ENCODE data around the gene ARSD.
"Not testable (repeated sequence)": the region's sequence is repeated elsewhere in the genome, so short reads cannot be mapped to it uniquely, and the experiment has no call there.

Gene ARSD

DNA sequence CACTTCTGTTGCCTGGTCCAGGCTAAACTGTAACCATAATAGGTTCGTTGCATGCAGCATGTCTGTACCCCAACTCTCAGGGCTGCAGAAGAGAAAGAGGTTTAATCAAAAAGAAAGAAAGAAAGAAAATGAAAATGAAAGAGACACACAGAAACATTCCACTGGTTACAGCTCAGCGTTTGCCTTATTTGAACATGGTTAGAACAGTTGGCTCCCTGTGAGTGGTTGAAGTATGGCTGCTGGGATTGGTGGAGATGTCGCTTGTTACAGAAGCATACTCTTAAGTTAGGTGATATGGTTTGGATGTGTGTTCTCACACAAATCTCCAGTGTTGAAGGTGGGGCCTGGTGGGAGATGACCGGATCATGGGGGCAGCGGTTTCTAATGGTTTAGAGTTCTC lies 36.3 kb downstream of the ARSD start:
- no peak for DNase-seq (ENCODE audit: low read depth, low spot score)

DNA sequence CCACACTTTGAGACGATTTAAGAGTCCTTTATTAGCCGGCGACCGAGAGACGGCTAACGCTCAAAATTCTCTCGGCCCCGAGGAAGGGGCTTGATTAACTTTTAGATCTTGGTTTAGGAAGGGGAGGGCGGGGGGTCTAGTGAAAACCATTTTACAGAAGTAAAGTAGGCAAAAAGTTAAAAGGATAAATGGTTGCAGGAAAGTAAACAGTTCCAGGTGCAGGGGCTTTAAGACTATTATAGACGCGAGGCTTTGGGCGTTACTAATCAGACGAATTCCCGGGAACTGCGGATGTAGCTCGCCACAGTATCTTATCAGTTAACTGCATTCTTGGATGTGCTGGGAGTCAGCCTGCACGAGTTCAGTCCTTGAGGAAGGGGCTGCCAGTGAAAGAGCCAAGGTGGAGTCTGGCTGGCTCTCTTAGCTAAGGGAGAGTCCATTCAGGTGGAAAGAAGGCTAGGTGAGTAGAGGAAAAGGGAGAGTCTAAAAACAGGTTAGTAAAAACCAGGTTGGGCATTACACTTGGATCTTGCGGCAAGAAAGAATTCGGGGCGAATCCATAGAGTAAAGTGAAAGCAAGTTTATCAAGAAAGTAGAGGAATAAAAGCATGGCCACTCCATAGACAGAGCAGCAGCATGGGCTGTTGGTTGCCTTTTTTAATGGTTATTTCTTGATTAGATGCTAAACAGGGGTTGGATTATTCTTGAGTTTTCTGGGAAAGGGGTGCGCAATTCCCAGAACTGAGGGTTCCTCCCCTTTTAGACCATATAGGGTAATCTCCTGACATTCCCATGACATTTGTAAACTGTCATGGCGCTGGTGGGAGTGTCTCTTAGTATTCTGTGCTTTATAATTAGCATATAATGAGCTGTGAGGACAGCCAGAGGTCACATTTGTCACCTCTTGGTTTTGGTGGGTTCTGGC lies 38.3 kb downstream of the ARSD start:
- not testable (repeated sequence) for DNase-seq (ENCODE audit: low read depth, low spot score)

DNA sequence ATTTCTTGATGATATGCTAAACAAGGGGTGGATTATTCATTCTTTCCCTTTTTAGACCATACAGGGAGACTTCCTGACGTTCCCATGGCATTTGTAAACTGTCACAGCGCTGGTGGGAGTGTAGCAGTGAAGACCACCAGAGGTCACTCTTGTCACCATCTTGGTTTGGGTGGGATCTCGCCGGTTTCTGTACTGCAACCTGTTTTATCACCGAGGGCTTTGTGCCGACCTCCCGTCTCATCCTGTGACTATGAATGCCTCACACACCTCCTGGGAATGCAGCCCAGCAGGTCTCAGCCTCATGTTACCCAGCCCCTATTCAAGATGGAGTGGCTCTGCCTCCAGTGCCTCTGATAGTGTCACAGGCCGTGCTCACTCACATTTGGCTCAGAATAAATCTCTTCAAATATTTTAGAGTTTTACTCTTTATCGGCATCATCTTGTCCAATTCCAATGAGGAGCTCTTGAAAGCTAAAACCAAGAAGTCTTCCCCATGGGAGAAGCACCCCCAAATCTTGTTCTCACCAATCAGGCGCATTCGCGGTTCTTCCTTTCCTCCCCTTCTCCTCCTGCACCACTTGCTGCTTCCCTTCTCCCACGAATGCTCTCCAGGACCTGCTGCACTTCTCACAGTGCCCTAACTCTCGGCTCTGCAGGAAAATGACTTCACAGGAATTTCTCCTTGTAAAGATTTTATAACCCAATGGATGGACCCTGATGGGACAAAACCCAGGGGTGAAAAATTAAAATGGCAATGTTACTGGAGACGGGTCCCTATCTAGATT lies 39.2 kb downstream of the ARSD start:
- not testable (repeated sequence) for DNase-seq (ENCODE audit: low read depth, low spot score)

DNA sequence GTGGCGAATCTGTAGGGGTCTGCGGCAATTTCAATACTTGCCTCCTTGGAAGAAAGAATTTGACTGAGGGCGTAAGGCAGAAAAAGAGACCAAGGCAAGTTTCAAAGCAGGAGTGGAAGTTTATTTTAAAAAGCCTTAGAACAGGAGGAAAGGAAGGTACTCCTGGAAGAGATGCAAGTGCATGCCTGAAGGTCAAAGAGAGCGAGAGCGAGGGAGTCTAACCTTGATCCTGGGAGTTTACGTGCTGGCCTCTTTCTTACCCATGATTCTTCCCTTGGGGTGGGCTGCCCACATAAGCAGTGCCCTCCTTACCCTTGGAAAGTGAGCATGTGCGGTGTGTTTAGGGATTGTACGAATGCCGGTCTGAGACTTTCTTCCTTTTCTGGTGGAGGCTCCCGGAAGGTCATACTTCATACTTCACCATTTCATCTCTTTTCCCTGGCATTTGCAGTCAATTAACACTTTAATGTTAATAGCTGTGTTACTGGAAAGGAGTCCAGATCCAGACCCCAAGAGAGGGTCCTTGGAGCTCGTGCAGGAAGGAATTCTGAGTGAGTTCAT lies 40.0 kb downstream of the ARSD start:
- DNase-seq (ENCODE audit: low read depth, low spot score), result no peak

DNA sequence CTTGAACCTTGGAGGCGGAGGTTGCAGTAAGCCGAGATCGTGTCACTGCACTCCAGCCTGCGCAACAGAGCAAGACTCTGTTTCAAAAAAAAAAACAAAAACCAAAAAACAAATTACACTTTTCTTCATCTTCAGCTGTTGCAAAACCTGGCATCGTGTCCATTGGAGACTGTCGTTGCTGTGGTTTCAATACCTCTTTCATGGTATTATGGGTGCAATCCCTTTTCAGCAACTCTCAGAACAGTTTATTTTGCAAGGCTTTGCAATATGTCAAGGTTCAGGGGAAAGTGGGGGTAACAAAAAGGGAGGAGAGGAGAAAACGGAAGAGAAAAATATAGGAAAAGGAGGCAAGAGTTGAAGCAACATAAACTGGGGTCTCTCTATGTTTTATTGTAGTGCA lies 40.8 kb downstream of the ARSD start:
- DNase-seq (ENCODE audit: low read depth, low spot score), result no peak

DNA sequence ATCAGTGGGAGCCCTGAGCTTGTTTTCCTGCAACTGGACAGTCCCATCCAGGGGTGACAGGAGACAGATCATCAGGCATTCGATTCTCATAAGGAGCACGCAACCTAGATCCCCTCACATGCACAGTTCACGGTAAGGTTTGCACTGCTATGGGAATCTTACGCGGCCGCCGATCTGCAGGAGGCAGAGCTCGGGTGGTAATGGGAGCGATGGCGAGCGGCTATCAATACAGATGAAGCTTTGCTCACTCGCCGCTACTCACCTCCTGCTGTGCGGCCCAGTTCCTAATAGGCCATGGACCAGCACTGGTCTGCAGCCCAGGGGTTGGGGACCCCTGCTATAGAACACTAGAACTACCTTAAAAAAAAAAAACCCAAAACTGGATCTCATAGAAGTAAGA lies 45.4 kb downstream of the ARSD start:
- DNase-seq (ENCODE audit: low read depth, low spot score), result no peak

DNA sequence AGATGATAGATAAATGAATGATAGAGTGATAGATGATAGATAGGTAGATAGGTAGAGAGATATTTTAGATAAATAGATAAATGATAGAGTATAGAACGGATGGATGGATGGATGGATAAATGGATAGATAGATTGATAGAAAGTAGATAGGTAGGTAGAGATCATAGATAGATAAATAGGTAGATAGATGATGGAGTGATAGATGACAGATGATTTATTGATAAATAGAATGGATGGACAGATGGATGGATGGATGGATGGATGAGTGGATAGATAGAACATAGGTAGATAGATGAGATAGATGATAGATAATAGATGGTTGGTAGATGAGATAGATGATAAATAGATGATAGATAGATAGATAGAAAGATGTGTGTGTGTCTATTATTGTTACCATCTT lies 49.5 kb downstream of the ARSD start:
- DNase-seq (ENCODE audit: low read depth, low spot score), result no peak

DNA sequence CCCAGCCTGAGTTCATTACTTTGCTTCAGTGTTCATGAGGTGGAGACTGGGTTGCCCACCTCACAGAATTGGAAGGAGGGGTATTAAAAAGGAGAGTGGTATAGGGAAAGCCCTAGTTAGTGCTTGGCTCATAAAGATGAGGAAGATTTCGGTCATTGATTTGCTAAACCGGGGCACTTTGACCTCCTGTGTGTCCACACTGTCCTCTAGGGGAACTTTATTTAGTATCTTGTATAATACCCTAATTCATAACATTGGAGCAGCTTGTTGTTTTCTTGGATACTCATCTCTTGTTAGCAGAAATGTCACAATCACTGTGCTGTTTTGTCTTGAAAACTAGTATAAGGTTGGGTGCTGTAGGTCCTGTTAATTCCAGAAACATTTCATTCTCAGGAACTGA lies 50.6 kb downstream of the ARSD start:
- DNase-seq (ENCODE audit: low read depth, low spot score), result no peak

DNA sequence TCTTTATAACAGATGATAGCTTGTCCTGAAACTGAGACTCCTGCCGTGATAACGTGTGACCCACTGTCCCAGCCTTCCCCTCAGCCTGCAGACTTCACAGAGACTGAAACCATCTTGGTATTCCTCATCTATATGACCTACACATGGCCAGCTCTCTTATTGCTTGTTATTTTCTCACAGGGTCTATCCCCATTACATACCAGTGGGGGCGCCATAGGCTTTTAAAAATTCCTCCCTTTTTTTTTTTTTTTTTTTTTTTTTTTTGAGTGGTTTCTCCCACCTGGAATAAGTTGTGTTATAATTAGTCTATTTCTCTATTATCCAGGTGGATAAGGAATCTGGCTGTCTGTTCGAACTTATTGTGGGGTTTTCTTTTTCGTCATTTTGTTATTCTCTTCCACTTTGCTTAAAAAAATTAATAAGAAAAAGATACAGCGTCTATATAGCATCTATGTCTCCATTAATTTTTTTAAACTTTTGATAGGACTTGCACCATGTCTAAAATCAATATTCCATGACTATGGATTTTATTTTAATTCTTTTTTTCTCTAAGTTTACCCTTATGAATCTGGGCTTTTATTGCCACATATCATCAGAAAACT lies 53.2 kb downstream of the ARSD start:
- no peak for DNase-seq (ENCODE audit: low read depth, low spot score)

DNA sequence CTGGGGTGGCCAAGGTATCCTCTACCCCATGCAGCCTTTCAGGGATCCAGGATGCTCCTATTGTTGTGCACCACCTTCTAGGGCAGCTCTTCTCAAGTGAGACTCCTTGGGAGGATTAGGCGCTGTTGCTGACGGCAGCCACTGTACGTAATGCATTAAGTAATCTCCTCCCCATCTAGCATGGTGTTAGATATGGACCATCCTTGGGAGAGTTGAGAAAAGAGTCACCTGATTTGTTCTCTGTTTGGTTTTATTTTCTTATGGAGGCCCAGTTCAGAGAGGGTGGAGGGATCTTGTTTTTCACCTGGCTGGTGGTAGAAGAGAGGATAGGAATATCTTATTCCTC lies 54.0 kb downstream of the ARSD start:
- DNase-seq (ENCODE audit: low read depth, low spot score), result no peak

DNA sequence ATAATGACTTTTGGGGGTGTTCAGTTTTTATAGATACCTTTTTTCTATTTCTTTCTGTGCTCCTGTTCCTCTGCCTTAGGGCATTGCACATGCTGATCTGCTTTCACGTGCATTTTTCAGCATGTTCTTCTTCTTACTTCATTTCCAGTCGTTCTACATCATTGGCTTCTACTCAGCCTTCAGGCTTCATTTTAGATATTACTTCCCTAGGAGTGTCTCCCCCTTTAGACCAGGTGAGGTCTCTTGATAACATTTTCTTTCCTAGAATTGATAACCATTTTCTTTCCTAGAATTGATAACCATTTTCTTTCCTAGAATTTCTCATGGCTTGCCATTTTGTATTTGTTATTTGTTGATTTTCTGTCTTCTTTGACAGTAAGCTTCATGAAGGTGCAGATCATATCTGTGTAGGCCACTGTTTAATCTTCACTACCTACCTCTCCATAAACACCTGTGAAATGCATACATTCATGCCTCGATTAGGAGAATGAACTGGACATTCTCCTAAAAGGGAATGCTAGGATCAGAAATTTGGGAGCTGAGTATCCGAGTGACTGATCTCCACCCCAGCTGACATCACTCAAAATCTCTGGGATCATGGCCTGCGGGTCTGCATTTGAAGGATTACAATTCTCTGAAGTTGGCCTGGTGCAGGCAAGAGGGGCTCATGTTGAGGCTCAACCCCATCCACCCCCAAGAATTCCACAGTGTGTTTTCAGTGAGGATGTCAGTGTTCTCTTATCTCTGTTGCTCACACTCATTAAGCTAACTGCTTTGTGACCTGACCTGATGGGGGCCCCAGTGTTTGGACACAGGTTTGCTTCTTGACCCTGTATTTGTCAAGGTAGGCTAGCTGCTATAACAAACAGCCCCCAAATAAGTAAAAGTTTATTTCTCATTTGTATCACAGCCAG lies 54.7 kb downstream of the ARSD start:
- DNase-seq (ENCODE audit: low read depth, low spot score), result no peak

DNA sequence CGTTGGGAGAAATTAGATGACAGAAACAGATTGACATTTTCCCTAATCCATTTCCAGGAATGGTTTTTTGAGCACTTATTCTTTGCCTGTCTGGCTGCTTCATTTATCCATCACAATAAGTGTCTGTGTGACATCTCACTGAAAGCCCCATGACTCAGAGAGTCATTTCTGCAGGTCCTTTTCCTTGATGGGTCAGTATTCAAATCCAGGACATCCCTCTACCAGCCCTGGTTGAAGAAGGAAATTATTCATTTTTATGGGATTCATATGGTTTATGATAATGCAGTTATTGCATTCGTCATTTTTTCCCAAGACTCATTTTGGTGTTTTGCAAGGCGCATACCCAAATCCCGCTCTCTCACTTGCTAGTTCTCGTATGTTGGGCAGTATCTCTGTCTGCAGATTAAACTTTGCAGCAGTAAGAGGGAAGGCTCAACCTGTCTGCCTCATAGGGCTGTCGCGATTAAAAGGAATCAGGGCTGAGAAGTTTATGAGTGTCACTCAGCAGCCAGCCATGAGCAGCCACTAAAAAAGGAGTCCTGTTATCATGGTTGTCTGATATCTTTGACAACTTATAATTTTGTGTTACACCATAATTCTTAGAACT lies 56.4 kb downstream of the ARSD start:
- DNase-seq (ENCODE audit: low read depth, low spot score), result no peak

DNA sequence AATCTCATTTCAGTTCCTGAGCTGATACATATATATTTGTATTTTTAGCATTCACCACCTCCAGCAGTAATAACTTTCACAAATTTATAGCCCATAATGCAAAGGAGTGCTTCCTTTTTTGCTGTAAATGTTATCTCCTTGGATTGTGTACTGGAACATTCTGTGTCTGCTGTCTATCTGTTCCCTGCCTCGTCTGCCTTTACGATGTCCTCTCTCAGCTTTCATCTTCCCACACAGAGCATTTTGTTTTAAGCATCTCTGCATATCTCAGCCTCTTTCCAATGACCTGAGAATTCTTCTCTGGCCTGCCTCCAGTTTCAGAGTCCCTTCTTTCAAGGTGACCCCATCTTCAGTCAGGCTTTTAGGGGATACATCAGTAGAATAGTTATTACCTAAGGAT lies 57.3 kb downstream of the ARSD start:
- DNase-seq (ENCODE audit: low read depth, low spot score), result no peak

DNA sequence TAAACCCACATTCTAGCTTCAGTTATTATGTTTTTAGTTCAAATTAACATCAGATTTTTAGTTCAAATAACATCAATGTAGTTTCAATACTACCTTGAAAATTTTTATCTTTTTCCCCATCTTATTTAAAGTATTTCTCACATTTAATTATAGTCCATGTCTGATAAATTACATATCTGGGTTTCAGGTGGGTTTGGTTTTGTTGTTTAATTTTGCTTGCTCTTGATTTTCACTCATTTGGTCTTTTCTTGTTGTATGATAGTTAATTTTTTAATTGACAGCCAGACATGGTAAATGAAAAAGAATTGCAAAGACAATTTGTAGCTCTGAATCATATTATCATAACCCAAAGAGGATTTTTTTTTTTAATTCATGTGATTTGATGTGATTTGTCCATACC lies 58.5 kb downstream of the ARSD start:
- no peak for DNase-seq (ENCODE audit: low read depth, low spot score)

DNA sequence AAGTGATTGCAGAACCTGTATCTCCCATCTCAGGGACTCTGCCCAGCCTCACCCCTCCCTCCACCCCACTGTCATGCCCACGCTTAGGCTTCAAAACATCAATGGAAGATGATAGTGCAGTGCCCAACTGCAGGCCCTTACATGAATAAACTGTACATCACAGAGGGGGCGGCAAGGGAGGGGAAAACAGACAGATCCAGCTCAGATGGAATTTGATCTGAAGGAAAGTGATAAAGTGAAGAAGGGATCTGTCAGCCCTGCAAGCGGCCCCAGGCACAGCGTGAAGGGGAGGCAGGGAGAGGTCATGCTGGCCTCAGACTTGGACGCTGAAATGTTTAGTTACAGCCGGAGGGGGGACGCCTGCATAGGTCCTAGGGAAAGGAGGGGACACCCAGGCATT lies 61.9 kb downstream of the ARSD start:
- DNase-seq (ENCODE audit: low read depth, low spot score), result no peak

DNA sequence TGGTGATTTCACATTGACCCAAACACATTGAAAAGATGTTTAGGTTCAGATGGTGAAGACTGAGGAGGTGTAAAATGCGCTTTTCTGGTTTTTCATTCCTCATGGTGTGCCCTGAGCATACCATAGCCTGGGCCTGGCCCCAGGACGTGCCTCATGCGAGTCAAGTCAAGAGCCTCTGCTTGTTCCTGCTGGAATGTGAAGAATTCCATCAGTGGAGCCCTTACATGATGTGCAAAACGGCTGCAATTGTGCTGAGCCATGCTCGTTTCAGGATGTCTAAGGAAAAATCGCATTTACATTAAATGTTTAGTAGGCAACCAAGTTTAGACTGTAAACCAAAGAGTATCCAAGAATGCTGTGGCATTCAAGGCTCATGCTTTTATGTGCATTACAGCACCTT lies 65.5 kb downstream of the ARSD start:
- DNase-seq (ENCODE audit: low read depth, low spot score), result no peak

DNA sequence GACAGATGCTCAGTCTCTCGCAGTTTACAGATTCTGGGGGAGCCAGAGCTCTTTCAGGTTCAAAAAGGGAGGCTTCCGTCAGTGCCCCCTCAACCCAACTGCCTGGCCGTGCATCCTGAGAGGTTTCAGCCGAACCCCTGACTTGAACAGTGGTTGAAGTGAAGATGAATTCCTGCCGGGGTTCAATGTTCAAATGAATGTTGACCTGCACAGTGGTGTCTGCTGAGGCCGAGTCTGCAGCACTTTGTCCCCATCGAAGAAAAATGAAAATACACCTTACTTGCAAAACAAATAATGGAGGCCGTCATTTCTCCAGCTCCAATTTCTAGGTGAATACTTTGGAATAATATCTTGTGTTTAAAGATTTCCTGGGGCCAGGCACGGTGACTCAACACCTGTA lies 66.7 kb downstream of the ARSD start:
- no peak for DNase-seq (ENCODE audit: low read depth, low spot score)

DNA sequence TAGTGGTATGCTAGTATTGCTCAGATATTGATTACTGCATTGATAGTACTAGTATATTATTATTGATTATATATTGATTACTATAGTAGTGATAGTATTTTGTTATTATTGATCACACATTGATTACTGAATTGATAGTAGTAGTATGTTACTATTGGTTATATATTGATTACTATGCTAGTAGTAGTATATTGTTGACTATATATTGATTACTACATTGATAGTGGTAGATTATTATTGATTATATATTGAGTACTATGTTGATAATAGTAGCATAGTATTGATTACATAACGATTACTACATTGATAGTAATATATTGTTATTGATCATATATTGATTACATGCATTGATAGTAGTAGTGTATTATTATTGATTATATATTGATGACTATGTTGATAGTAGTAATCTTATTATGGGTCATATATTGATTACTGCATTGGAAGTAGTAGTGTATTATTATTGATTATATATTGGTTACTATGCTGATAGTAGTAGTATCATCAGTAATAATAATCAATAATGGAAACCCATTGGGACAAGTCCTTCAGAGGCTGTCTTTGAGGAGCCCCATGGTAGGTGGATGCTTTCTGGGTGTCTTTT lies 69.8 kb downstream of the ARSD start:
- DNase-seq (ENCODE audit: low read depth, low spot score), result no peak

DNA sequence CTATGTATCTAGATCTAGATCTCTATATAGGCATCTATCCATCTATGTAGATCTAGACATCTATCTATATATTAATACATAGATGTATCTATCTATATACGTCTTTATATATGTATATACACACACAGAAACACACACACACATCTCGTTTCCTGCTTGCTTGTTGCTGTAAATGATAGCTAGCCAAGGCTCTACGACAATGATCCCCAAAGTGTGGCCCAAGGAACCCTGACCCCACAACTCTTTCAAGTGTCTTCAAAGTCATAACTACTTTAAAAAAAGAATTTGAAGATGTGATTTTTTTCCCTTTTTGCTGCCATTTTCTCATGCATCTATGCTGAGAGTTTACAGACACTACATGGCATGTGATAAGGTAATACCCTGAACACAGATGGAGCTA lies 71.6 kb downstream of the ARSD start:
- no peak for DNase-seq (ENCODE audit: low read depth, low spot score)

DNA sequence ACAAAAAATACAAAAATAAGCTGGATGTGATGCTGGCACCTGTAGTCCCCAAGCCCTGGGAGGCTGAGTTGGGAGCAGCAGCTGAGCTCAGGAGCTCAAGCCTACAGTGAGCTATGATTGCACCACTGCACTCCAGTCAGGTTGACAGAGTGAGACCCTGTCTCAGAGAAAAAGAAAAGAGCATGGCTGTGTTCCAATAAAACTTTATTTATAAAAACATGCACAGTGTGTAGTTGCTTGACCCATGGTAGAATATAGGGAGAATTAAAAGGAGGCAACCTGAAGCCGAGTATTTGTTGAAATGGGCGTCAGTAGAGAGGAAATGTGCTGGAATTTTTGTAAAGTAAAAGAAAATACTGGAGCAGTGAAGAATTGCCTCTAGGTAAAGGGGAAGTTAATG lies 73.4 kb downstream of the ARSD start:
- no peak for DNase-seq (ENCODE audit: low read depth, low spot score)

Data from brain pericyte (primary cell).